SK-N-SH treated with all-trans-retinoic acid at 6 μM for 48 hours (cell line): ENCODE data around the gene IGSF9.

Experiments
- ARNTL ChIP-seq: fragments of 450-650 bp; formaldehyde crosslinking; IDR thresholded peaks from 2 replicates; pipeline ENCODE4 v1.5.0; 2020; ENCODE audit warnings: low read depth, mild to moderate bottlenecking, moderate library complexity, borderline replicate concordance
- CREB5 ChIP-seq: fragments of 250-450 bp; sonication (Bioruptor Pico); IDR thresholded peaks from 2 replicates; pipeline ENCODE4 v1.5.1; 2020; ENCODE audit warnings: low read depth, mild to moderate bottlenecking, moderate library complexity
- GLIS3 ChIP-seq: fragments of 250-450 bp; sonication (Bioruptor Pico); IDR thresholded peaks from 2 replicates; pipeline ENCODE4 v1.5.0; 2020; ENCODE audit warnings: mild to moderate bottlenecking, moderate library complexity
- PATZ1 ChIP-seq: fragments of 250-450 bp; sonication (Bioruptor Pico); IDR thresholded peaks from 2 replicates; pipeline ENCODE4 v1.8.0; 2020; ENCODE audit warnings: mild to moderate bottlenecking, moderate library complexity, borderline replicate concordance
- RARB ChIP-seq: fragments of 250-450 bp; sonication (Bioruptor Pico); IDR thresholded peaks from 2 replicates; pipeline ENCODE4 v1.8.0; 2021; ENCODE audit warnings: mild to moderate bottlenecking, moderate library complexity
- SNAI2 ChIP-seq: fragments of 250-450 bp; sonication (Bioruptor Pico); IDR thresholded peaks from 2 replicates; pipeline ENCODE4 v1.5.0; 2020; ENCODE audit warnings: mild to moderate bottlenecking, moderate library complexity
- ZC3H10 ChIP-seq: fragments of 250-450 bp; sonication (Bioruptor Pico); IDR thresholded peaks from 2 replicates; pipeline ENCODE4 v1.5.1; 2021; ENCODE audit warnings: mild to moderate bottlenecking, moderate library complexity
- ZNF565 ChIP-seq: fragments of 450-650 bp; formaldehyde crosslinking; conservative IDR thresholded peaks from 2 replicates; pipeline ENCODE4 v1.5.0; 2020; ENCODE audit warnings: low read depth, mild to moderate bottlenecking, moderate library complexity

GRCh38 chr1:159922511-159923202 is 22.8 kb downstream of the IGSF9 start:
- TF ChIP-seq ARNTL (CRISPR knock-in tag) (no peak), RARB (CRISPR knock-in tag) (no peak), PATZ1 (no peak), SNAI2 (CRISPR knock-in tag) (no peak), CREB5 (CRISPR knock-in tag) (no peak), ZNF565 (CRISPR knock-in tag) (no peak), ZC3H10 (CRISPR knock-in tag) (no peak), GLIS3 (CRISPR knock-in tag) (no peak)
